SU-DHL-6 (cell line): ENCODE results near the gene PTPRE.

Experiments used
- H2AFZ ChIP-seq: fragments of 200-600 bp; sonication (generic); 2 replicates; pipeline ENCODE4 v1.6.1; 2014; ENCODE audit warnings: low read depth, mild to moderate bottlenecking, moderate library complexity, mixed read lengths, antibody characterized with exemption, low read length; ENCODE audit not compliant: severe bottlenecking
- H3F3A ChIP-seq: fragments of 200-600 bp; shearing (Covaris generic); 2 replicates; pipeline ENCODE4 v1.6.0; 2016; ENCODE audit warnings: antibody characterized with exemption, mild to moderate bottlenecking; ENCODE audit not compliant: insufficient read depth
- H3K27ac ChIP-seq: fragments of 200-600 bp; sonication (generic); 2 replicates; pipeline ENCODE4 v1.5.1; 2016; ENCODE audit warnings: low read depth, mild to moderate bottlenecking, low read length, moderate library complexity, mixed read lengths
- H3K27me3 ChIP-seq: fragments of 200-600 bp; sonication (generic), shearing (Covaris generic); 2 replicates; pipeline ENCODE4 v1.6.0; 2014; ENCODE audit warnings: mild to moderate bottlenecking, low read length
- H3K36me3 ChIP-seq: fragments of 200-600 bp; sonication (generic); 2 replicates; pipeline ENCODE4 v1.6.1; 2014; ENCODE audit warnings: mild to moderate bottlenecking, low read length, mixed read lengths
- H3K4me2 ChIP-seq: fragments of 300-600, 200-600 bp; shearing (Covaris generic), sonication (generic); 2 replicates; pipeline ENCODE4 v1.6.0; 2014; ENCODE audit warnings: low read length, low read depth, mild to moderate bottlenecking; ENCODE audit not compliant: poor library complexity, severe bottlenecking
- H3K4me3 ChIP-seq: fragments of 200-600 bp; sonication (generic); 2 replicates; pipeline ENCODE4 v1.5.1; 2014; ENCODE audit warnings: antibody characterized with exemption, low read length, mild to moderate bottlenecking, mixed read lengths; ENCODE audit not compliant: insufficient read depth, poor library complexity, severe bottlenecking
- H3K79me2 ChIP-seq: fragments of 200-600 bp; sonication (generic); 2 replicates; pipeline ENCODE4 v1.6.1; 2014; ENCODE audit warnings: mild to moderate bottlenecking, low read length, moderate library complexity; ENCODE audit not compliant: insufficient read depth
- H3K9ac ChIP-seq: fragments of 200-600 bp; sonication (generic); 2 replicates; pipeline ENCODE4 v1.7.0; 2014; ENCODE audit warnings: mild to moderate bottlenecking, low read length
- H3K9me2 ChIP-seq: fragments of 200-600 bp; sonication (generic); replicated peaks from 2 replicates; pipeline ENCODE4 v1.6.1; 2014; ENCODE audit warnings: low read length; ENCODE audit not compliant: insufficient read depth
- H3K9me3 ChIP-seq: fragments of 200-600 bp; sonication (generic); 2 replicates; pipeline ENCODE4 v1.6.1; 2014; ENCODE audit warnings: low read length, mixed read lengths; ENCODE audit not compliant: insufficient read depth
- H4K20me1 ChIP-seq: fragments of 200-600 bp; sonication (generic); 2 replicates; pipeline ENCODE4 v1.6.1; 2014; ENCODE audit warnings: low read depth, mild to moderate bottlenecking, antibody characterized with exemption, low read length, moderate library complexity, mixed read lengths
- CTCF ChIP-seq: fragments of 200-600 bp; sonication (generic); IDR thresholded peaks from one replicate; pipeline ENCODE4 v1.5.1; 2017; ENCODE audit warnings: antibody characterized with exemption, mild to moderate bottlenecking, low read length, moderate library complexity; ENCODE audit not compliant: insufficient read depth, poor library complexity, severe bottlenecking
- EZH2phosphoT487 ChIP-seq: fragments of 200-600 bp; sonication (generic), shearing (Covaris generic); conservative IDR thresholded peaks from 2 replicates; pipeline ENCODE4 v1.6.1; 2018; ENCODE audit warnings: mild to moderate bottlenecking, antibody characterized with exemption, low read length, moderate library complexity, mixed read lengths

PTPRE gene

GRCh38 chr10:127990846-127991542, 84.1 kb downstream of the PTPRE start:
- Histone ChIP-seq H4K20me1 (no peaks in the 10 kb centered on the region), H3K4me3 (no peak overlapping the region), H3K9ac (no peak overlapping the region), H3F3A (no peaks in the 10 kb centered on the region), H3K4me2 (no peak overlapping the region), H3K9me3 (no peaks in the 10 kb centered on the region), H3K27me3 (no peaks in the 10 kb centered on the region), H3K36me3 (no peaks in the 10 kb centered on the region), H2AFZ (no peak overlapping the region), H3K79me2 (no peaks in the 10 kb centered on the region), H3K9me2 (no peaks in the 10 kb centered on the region), H3K27ac (no peak overlapping the region)
- no peak for TF ChIP-seq CTCF
- no peak for TF ChIP-seq EZH2phosphoT487

GRCh38 chr10:127991543-127992255, 84.8 kb downstream of the PTPRE start:
- H4K20me1 ChIP-seq = no peaks in the 10 kb centered on the region
- TF ChIP-seq EZH2phosphoT487 (no peak), CTCF (no peak)
- no peaks in the 10 kb centered on the region for H3K36me3 ChIP-seq
- H3K27ac ChIP-seq = no peak overlapping the region
- no peak overlapping the region for H2AFZ ChIP-seq
- no peaks in the 10 kb centered on the region for H3F3A ChIP-seq
- no peaks in the 10 kb centered on the region for H3K27me3 ChIP-seq
- H3K9ac ChIP-seq = no peak overlapping the region
- H3K9me3 ChIP-seq = no peaks in the 10 kb centered on the region
- H3K79me2 ChIP-seq = no peaks in the 10 kb centered on the region
- no peak overlapping the region for H3K4me2 ChIP-seq
- H3K9me2 ChIP-seq = no peaks in the 10 kb centered on the region
- no peak overlapping the region for H3K4me3 ChIP-seq

- Histone ChIP-seq H3K36me3 (no peaks in the 10 kb centered on the region), H3K4me3 (no peak overlapping the region), H3K4me2 (no peak overlapping the region), H3K9me3 (no peaks in the 10 kb centered on the region), H3K27ac (no peak overlapping the region), H4K20me1 (no peaks in the 10 kb centered on the region), H3K79me2 (no peaks in the 10 kb centered on the region), H3K9ac (no peak overlapping the region), H3F3A (no peaks in the 10 kb centered on the region), H2AFZ (no peak overlapping the region), H3K9me2 (no peaks in the 10 kb centered on the region), H3K27me3 (no peaks in the 10 kb centered on the region)
- TF ChIP-seq CTCF (no peak), EZH2phosphoT487 (no peak)
Measured at GRCh38 chr10:127992376-127992775, 85.5 kb downstream of the PTPRE start.
